Measurements from ENCODE around the gene PDGFD.

PDGFD gene

GRCh38 chr11:104076455-104076854 is 87.5 kb downstream of the PDGFD start:
- H3K9ac ChIP-seq (ENCODE audit: low read length) = no peak overlapping the region
- no peaks in the 10 kb centered on the region for H4K20me1 ChIP-seq (ENCODE audit: insufficient read depth, low read length)
- no peaks in the 10 kb centered on the region for H3K9me3 ChIP-seq (ENCODE audit: insufficient read depth, low read length)
- H2AFZ ChIP-seq (ENCODE audit: low read depth, low read length) = no peak overlapping the region
- no peaks in the 10 kb centered on the region for H3K27me3 ChIP-seq (ENCODE audit: low read depth, low read length)
- H3K4me2 ChIP-seq (ENCODE audit: low read length) = no peak overlapping the region
- no peak overlapping the region for H3K4me3 ChIP-seq (ENCODE audit: low read length)
- H3K4me1 ChIP-seq (ENCODE audit: low read length) = peaks cover 26% of the 10 kb centered on the region
- H3K36me3 ChIP-seq (replicated peaks; ENCODE audit: low read depth, low read length) = no peaks in the 10 kb centered on the region
- TF ChIP-seq, protein P1, sequence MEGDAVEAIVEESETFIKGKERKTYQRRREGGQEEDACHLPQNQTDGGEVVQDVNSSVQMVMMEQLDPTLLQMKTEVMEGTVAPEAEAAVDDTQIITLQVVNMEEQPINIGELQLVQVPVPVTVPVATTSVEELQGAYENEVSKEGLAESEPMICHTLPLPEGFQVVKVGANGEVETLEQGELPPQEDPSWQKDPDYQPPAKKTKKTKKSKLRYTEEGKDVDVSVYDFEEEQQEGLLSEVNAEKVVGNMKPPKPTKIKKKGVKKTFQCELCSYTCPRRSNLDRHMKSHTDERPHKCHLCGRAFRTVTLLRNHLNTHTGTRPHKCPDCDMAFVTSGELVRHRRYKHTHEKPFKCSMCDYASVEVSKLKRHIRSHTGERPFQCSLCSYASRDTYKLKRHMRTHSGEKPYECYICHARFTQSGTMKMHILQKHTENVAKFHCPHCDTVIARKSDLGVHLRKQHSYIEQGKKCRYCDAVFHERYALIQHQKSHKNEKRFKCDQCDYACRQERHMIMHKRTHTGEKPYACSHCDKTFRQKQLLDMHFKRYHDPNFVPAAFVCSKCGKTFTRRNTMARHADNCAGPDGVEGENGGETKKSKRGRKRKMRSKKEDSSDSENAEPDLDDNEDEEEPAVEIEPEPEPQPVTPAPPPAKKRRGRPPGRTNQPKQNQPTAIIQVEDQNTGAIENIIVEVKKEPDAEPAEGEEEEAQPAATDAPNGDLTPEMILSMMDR (IDR thresholded peaks at IDR 0.05; ENCODE audit: low read depth, low read length) = no peak
- TF ChIP-seq EZH2phosphoT487 (IDR thresholded peaks at IDR 0.05; ENCODE audit: low read depth) = no peak
- no peak overlapping the region for H3K27ac ChIP-seq (ENCODE audit: low read length)
- H3K79me2 ChIP-seq (ENCODE audit: low read length) = no peaks in the 10 kb centered on the region

DNA sequence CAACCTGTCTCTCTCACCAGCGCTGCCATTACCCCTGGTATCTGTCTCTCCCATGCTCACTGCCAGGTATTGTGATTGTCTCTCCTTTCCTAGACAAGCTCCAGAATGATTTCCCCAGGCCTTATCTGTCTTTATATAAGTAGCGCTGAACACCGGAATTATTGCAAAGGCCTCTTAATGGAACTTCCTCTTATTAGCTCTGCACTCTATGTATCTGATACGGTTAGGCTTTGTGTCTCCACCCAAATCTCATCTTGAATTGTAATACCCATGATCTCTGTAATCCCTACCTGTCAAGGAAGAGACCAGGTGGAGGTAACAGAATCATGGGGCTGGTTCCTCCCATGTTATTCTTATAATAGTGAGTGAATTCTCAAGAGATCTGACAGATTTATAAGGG is 88.2 kb downstream of the PDGFD start:
- Histone ChIP-seq H4K20me1 (ENCODE audit: insufficient read depth, low read length) (no peaks in the 10 kb centered on the region), H3K4me1 (ENCODE audit: low read length) (peaks cover 26% of the 10 kb centered on the region), H3K9ac (ENCODE audit: low read length) (no peak overlapping the region), H2AFZ (ENCODE audit: low read depth, low read length) (no peak overlapping the region), H3K27ac (ENCODE audit: low read length) (no peak overlapping the region), H3K9me3 (ENCODE audit: insufficient read depth, low read length) (no peaks in the 10 kb centered on the region), H3K4me3 (ENCODE audit: low read length) (no peak overlapping the region), H3K79me2 (ENCODE audit: low read length) (no peaks in the 10 kb centered on the region), H3K27me3 (ENCODE audit: low read depth, low read length) (no peaks in the 10 kb centered on the region), H3K4me2 (ENCODE audit: low read length) (0 out of 2 replicates have a peak overlapping the region, but pooled peaks have one; percentile 5), H3K36me3 (replicated peaks; ENCODE audit: low read depth, low read length) (no peaks in the 10 kb centered on the region)
- TF ChIP-seq EZH2phosphoT487 (IDR thresholded peaks at IDR 0.05; ENCODE audit: low read depth) = no peak
- TF ChIP-seq, protein P1 (IDR thresholded peaks at IDR 0.05; ENCODE audit: low read depth, low read length) = no peak

GRCh38 chr11:104075091-104075490 is 88.9 kb downstream of the PDGFD start:
- H3K4me2 ChIP-seq (ENCODE audit: low read length) = 0 out of 2 replicates have a peak overlapping the region, but pooled peaks have one; percentile 5
- no peaks in the 10 kb centered on the region for H4K20me1 ChIP-seq (ENCODE audit: insufficient read depth, low read length)
- no peaks in the 10 kb centered on the region for H3K9me3 ChIP-seq (ENCODE audit: insufficient read depth, low read length)
- no peak overlapping the region for H3K27ac ChIP-seq (ENCODE audit: low read length)
- H2AFZ ChIP-seq (ENCODE audit: low read depth, low read length) = no peak overlapping the region
- no peak overlapping the region for H3K4me3 ChIP-seq (ENCODE audit: low read length)
- TF ChIP-seq, protein P1 (IDR thresholded peaks at IDR 0.05; ENCODE audit: low read depth, low read length) = no peak
- no peak for TF ChIP-seq EZH2phosphoT487 (IDR thresholded peaks at IDR 0.05; ENCODE audit: low read depth)
- H3K9ac ChIP-seq (ENCODE audit: low read length) = no peak overlapping the region
- no peaks in the 10 kb centered on the region for H3K79me2 ChIP-seq (ENCODE audit: low read length)
- H3K4me1 ChIP-seq (ENCODE audit: low read length) = peaks cover 26% of the 10 kb centered on the region
- H3K27me3 ChIP-seq (ENCODE audit: low read depth, low read length) = no peaks in the 10 kb centered on the region
- no peaks in the 10 kb centered on the region for H3K36me3 ChIP-seq (replicated peaks; ENCODE audit: low read depth, low read length)

DNA sequence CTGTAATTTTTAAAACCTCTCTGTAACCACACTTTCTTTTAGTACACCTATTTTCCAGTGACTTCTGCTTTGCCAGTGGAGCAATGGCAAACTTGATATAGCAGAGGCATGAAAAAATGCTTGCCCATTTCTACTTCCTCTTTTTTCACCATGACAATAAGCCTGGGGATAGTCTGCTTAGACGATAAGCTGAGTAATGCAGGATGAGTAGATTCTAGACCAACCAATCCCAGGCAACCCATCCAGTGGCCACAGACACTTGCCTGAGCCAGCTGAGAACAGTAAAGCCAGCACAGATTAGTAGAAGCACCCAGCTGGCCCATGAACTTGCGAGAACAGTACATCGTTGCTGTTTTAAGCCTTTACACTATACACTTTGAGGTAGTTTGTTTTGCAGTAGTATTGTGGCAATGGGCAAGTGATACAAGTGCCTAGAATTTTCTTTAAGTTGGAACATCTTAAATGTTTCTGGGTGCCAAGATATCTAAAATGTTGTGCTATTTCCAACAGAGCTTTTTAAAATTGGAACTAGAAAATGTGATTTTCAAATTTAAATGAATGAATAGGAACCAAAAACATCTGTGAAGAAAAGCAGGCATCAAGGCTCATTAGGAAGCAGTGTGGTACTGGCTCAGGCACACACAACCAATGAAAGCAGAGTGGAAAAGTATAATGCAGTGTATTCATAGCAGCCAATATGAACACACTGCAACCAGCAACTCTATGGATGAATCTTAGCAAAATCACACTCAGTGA is 89.8 kb downstream of the PDGFD start:
- Histone ChIP-seq H3K9ac (ENCODE audit: low read length) (no peak overlapping the region), H2AFZ (ENCODE audit: low read depth, low read length) (no peak overlapping the region; the same call in 1 of the 2 replicates), H3K4me3 (ENCODE audit: low read length) (peak overlapping the region; percentile 13; the same call in 1 of the 2 replicates), H3K4me2 (ENCODE audit: low read length) (peak overlapping the region; percentile 53), H4K20me1 (ENCODE audit: insufficient read depth, low read length) (no peaks in the 10 kb centered on the region), H3K9me3 (ENCODE audit: insufficient read depth, low read length) (no peaks in the 10 kb centered on the region), H3K4me1 (ENCODE audit: low read length) (peaks cover 26% of the 10 kb centered on the region), H3K27me3 (ENCODE audit: low read depth, low read length) (no peaks in the 10 kb centered on the region), H3K79me2 (ENCODE audit: low read length) (no peaks in the 10 kb centered on the region), H3K36me3 (replicated peaks; ENCODE audit: low read depth, low read length) (no peaks in the 10 kb centered on the region), H3K27ac (ENCODE audit: low read length) (no peak overlapping the region)
- TF ChIP-seq, protein P1 (IDR thresholded peaks at IDR 0.05; ENCODE audit: low read depth, low read length) = no peak
- no peak for TF ChIP-seq EZH2phosphoT487 (IDR thresholded peaks at IDR 0.05; ENCODE audit: low read depth)

Measured in OCI-LY3 (cell line).